Measurements from ENCODE around the gene CYGB.
A peak's percentile ranks its signal among the peaks of the same experiment; 100 is the strongest.

Gene CYGB

DNA sequence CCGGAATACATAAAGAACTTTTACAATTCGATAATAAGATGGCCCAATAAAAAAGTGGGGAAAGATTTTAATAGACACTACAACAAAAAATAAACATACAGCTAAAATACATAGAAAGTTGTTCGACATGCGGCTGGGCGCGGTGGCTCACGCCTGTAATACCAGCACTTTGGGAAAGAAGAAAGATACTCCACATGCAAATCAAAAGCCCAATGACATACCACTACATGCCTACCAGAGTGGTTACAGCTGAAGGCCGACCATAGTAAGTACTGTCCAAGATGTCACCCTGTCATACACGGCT lies 11.7 kb upstream of the CYGB start:
- DNase-seq: no peak

DNA sequence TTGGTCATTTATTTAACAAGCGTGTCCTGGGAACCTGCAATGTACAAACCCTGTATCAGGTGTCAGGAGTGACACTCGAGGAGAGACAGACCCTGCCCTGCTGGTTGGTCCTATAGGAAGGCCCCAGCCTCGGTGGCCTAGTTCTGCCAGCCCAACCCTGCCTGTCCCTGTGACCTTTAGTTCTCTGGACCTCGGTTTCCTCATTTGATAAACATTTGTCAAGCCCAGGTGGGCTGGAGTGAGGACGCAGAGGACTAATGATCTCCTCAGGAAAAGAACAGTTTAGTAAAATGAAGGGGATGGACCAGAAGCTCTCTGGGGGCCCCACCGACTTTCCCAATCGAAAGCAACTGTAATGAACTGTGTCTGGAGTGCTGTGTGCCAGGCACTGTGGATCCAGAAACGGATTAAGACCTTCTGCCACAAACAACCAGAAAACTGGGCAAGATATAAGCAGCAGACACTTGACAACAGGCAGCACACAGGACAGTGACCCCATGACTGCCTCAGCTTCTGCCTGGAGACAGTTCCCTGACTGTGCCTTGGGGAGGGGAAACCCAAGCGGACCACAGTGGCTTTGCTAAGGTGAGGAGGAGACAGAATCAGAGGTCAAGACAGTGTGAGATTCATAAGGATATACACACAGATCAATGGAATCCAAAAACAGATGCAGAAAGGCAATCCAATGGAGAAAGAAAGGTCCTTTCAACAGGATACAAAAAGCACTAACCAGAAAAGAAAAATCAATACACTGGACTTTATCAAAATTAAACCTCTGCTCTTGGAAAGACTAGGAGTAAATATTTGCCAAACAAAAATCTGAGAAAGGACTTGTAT lies 11.1 kb upstream of the CYGB start:
- DNase-seq: no peak

DNA sequence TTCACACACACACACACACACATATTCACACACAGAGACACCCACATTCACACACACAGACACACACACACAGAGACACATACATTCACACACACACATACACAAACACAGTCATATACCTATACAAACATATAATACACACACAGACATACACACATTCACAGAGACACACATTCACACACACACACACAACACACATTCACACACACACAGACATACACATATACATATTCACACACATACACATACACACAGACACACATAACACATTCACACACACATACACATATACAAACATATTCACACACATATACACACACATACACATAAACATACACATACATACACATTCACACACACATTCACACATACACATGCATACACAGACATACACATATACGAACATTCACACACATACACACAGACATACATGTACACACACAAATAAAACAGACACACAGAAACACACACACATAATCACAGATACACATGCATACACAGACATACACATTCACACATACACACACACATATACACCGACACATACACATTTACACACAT lies 10.2 kb upstream of the CYGB start:
- no peak for DNase-seq

DNA sequence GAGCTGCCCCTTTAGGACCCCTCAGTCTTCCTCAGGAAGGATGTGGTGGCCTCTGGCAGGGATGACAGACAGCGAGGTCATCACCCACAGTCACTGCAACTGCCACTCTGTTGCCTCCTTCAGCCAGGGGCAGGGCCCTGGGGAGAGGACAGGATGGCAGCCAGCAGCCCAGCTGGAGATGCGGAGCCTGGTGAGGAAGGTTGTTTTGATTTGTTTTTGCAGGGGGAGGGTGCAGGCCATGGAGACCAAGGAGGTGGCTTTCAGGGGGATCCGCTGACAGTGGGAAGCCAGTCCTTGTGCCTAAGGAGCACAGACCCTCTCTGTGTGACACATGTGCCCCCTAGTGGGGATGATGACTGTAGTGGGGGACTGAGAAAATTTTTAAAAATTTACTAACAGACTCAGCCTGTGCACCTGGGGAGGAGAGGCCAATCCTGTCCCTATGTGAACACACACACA lies 9.7 kb upstream of the CYGB start:
- DNase-seq: no peak

DNA sequence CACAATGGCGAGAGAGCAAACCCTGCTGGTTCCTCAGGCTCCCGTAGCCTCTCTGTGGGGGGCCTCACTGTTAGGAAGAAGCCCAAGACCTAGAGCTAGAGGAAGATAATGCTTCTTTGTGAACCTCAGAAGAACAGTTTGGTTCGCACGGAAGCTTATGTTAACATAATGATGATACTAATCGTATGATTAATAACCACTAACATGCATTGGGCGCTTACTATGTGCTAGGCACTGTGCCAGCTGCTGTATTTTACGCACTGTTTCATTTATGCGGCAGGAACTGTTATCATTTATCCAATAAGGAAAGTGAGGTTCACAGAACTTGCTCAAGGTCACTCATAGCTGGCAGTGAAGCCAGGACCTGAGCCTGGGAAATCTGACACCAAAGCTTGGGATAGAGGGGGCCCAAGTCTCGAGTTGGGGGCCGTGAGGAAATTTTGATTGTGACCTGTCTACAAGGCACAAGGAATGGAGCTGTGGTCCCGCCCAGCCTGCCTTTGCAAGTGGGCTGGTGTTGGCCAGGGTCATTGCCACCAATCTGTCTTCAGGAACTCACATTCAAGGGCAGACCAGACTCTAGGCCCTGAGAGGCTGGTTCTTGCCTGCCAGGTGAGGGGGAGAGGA lies 9.2 kb upstream of the CYGB start:
- no peak for DNase-seq

DNA sequence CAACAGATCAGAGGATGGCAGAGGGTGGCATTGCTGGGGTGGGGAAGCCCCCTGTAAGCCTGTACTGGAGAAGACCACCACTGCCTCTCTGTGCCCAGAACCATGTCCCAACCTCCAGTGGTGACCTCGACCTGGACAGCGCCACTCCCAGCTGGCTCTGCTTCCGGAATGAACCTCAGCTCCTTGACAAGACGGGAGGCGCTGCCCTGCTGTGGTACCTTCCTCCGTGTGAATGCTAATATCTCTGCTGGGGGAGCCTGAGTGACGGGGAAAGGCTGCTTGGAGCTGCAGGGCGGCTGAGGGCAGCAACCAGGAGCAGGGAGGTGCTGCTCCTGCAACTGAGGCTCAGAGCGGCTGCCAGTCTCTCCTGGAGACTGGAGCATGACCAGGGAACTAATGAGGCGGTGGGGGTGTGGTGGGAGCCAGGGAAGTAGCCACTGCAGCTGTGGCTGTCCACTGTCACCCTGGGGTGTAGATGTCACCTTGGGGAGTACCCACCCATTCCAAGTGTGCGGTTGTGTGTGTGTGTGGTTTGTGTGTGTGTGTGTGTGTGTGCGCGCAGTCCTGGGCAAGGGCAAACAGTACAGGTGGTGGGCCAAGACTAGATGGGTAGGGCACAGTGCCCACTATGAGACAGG lies 8.5 kb upstream of the CYGB start:
- no peak for DNase-seq

DNA sequence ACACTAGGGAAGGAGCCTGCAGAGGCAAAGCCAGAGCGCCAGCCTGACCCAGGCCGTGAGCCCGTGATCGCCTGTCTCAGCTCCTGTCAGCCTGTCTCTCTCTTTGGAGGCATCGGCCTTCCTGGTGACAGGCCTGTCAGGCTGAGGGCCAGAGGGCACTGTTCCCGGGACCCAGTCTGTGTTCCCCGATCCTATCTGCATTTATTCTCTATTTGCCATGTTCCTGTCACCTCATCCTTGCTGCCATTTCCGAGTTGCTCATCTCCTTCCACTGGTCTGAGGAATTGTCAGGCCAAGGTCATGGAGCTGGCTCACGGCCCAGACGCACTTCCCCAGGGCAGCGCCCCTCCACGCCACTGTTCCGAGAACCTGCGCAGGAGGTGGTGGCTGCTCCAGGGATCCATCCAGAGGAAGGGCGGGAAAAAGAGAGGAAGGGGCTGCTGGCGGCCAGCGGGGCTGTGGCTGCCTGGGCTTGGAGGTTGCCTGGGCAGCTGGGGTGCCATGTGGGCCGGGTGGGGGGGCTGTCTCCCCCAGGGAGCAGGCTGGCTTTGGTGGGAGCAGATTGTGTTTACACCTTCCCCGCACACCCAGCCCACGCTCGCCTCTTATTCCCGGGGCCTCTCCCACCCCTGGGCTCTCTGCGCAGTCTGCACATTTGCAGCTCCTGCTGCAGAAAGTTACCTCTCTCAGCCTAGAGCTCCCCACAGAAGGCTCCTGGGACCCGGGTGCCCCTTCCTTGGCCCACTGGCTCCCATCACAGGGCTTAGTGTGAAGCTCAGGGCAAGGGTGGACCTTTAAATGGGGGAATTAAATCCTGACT lies 7.2 kb upstream of the CYGB start:
- DNase-seq: no peak

DNA sequence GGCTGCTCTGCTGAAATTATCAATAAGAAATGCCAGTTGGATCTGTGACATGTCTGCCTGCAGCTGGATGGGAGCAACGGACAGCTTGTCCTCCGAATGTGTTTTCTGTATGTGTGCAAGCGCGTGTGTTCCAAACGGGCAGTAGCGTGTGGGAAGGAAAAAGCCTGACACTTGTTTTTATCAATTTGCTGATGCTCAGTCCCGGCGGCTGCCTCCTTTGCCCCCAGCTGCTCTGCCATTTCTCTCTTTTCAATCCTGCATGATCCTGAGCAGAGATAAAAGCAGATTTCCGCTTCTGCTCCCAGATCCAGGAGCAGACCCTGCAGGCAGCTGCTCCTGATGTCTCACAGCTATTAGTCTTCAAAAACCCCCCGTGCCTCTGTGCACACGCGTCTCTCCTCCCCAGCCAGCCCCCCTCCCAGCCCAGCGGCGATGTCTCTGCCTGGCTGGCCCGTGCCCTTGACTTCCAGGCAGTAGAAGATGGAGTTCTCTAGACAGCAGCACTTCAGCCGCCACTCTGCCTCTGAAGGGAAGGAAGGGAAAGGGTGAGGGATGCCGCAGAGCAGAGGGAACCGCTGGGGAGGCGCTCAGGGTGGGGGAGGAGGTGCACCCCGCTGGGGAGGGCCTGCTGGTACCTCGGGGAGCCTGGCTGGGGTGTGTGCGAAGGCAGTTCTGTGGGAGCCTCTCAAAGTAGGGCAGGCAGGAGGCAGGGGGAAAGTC lies 6.5 kb upstream of the CYGB start:
- DNase-seq: no peak

DNA sequence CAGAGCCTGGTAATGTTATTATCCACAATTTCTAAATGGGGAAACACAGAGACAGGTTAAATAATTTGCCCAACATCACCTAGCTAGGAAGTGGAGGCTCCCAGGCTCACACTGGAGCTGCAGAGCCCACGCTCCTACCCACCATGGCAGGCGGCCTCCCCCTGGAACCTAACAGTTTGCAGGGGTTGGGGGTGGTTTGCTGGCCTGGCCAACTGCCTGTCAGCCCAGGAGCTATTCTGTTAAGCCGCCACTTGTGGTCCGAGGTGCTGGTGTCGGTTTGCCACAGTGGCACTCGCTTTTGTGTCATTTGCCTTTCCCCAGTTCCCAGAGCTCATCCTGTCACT lies 5.9 kb upstream of the CYGB start:
- no peak for DNase-seq

DNA sequence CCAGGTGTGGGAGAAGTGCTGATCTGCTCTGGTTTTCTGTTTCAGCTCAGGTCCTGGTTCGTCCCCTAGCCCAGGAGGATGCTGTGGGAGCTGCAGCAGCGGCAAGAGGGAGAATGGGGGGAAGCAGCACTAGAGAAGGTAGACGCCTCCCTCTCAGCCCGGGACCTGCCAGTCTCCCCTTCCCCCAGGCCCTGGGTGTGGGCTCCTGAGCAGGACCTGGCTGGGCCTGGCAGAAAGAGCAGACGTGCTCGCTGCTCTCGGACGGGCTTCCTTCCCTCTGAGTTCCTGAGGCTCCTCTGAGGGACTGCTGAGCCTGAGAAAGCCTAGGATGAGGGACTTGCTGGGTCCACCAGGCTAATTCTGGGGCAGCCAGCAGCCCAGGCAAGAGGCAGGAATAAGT lies 5.5 kb upstream of the CYGB start:
- DNase-seq: no peak

DNA sequence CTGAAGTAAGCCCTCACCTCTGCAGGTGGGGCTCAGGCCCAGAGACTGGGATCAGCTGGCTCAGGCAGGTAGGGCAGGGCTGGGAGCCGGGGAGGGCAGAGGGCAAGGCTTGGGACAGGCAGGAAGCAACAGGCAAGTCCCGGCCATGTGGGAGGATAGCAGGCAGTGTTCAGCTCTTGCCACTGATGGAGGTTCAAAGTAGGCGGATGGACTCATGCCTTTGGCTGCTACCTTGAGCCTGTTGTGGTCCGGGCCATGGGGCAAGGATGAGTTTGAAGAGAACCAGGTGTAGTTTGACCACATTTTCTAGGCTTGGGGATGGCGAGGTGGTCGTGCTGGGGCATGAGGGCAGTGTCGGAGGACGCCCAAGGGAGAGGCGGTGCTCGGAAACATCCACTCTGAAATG lies 5.1 kb upstream of the CYGB start:
- DNase-seq: no peak

DNA sequence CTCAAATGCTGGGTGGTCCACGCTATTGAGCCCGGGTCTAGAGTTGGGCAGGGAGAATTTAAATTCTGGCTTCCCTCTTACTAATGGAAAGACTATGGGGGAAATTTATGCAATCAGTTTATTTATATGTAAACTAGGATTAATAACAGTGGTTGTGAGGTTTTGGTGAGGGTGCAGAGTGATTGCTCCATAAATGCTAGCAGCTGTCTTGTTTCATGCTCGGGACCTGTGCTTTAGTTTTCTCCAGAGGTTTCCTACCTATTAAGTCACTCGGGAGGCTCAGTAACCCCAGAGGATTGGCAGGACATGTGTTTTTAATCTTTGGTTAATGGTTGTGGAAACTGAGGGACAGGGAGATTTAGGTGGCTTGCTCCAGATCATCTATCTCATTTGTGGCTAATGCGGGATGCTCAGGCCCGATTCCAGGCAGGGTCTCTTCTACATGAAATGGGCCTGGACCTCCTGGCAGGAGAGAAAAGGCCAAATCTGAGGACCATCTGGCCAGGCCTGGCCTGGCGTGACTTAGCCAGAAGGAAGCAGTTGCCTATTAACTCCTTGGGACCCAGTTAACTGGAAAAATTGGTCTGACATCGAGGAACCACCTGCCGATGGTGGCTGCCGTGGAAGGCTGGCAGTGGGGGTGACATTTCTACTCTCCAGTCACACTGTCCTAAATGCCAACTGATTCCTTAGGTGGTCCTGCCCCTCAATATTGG lies 4.4 kb upstream of the CYGB start:
- DNase-seq: no peak

DNA sequence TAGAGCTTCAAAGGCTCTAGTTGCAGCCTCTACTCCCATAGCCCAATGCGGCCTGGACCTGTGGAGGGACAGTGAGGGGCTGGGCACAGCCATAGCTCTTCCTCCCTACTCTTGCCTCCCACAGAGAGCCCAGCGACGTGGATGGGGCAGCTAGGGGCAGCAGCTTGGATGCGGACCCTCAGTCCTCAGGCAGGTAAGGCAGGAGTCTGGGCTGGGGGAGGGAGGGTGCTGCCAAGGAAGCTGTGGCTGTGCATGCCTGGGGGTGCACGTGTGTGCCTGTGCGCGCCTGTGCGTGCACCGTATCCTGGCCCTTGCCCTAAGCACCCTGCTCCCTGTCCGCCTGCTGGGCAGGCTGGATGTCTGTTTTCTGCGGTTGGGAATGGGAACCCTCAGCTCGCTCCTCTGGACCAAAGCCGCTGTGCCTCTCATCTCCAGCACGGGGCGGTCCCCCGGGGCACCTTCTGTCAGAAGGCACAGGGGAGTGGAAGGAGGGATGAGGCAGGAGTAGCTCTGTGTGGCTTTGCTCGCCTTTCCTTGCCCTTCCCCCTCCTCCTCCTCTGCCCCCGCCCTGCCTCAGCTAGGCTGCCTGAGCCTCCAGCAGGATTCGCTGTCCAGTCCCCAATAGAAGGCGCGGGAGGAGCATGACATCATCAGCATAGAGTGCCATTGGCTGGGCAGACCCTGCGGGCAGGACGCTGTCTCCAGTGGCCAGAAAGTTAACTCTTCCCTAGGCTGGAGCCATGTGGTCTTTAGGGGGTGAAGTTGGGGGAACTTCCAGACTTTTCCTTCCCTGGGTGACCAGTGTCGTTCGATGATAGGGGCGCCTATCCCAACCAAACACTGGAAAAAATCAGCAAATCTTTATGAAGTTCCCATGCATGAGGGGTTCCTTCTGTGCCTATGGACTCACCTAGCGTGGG lies 3.1 kb upstream of the CYGB start:
- DNase-seq: peak; percentile 81

DNA sequence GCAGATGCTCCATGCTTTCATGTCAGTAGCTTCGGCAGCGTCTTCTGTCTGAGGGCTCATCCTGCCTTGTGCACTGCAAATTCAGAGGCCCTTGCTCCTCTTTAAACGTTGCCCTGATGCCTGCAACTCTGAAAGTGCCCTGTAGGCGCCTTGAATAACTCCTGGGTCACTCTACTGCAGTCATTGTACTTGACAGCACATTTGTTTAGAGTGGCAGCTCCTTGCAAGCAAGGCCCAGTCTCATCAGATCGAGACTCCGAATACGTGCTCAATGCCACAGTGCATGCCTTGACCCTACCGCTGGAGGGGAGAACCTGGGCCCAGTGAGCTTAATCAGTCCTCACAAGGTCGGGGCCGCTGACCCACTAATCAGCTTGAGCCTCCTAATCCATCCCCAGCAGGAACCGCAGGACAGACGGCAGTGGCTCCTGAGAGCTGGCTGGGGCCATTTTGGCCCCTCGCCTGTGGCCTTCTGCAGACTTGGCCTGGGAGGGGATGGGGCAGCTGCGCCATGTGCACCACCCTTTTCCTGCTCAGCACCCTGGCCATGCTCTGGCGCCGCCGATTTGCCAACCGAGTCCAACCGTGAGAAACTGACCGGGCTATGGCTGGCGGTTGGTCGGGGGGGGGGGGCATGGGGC lies 2.2 kb upstream of the CYGB start, which contains the start of gene PRCD:
Gene PRCD (plus strand): TSS at position 414 of the 641 bp plus-strand sequence. CDS start 98 bp downstream, at position 512.
- DNase-seq: no peak

DNA sequence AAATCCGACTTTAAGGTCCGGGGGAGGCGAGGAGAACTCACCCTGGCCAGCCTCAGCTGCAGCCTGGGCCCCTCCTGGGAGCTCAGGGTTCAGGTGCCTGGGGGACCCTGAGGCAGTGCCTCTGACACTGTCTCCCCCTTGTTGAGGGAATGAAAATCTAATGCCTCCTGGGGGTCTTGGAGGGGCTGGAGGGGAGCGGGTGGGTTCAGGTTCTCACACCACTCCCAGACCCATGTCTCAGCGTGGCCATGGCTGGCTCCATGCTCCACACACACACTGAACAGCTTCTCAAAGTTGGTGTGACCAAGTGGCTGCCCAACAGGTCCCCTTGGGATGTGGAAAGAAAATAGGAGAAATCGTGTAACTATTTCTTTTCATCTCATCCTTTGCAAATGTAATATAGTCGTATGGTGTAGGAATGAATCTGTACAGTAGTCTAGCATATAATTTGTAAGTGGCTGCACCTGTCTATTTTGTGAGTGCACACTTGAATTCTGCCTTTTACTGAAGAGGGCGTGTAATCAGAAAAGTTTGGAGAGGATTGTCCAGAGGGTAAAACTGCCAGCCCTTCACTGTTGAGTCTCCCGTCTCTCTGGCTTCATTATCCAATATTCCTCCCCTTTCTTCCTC lies 1.5 kb upstream of the CYGB start:
- DNase-seq: no peak

DNA sequence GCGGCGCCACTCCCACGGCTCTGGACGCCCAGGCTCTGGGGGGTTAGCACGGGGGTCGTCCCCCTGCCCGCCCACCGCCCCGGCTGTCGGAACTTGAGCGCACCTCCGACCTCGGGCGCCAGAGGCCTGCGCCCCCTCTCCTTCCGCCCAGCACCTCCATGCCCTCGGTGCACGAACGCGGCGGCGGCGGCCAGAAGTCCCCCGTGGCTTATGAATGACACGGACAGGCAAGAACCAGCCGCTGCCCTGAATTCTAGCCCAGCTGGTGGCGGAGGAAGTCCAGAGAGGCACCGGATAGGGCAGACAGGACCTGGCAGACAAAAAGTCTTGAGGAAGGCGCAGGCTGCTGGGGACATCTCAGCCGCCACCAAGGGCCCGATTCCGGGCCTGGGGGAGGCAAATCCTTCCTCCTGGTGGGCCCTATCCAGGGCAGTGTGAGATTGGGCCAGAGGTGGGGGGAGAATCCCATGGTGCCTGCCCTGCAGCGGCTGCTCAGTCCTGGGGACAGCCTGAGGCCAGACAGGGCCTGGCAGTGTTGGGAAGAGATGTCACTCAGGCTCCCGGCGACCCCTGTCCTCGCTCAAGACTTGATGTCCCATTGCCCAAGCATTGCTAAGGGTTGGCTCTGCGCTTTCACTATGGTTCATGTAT lies 897 bp upstream of the CYGB start:
- no peak for DNase-seq

DNA sequence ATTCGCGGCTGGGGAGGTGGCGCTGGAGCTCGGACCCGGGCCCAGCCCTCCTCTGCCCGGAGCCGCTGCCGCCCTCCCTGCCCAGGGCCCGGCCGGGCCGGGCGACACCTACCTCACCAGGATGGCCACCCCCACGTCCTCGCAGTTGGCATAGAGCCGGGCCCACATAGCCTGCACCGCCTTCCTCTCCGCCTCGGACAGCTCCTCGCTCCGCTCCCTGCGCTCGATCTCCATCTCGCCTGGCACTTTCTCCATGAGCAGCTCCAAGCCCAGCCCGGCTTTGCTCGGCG lies 276 bp downstream of the CYGB start:
- no peak for DNase-seq

DNA sequence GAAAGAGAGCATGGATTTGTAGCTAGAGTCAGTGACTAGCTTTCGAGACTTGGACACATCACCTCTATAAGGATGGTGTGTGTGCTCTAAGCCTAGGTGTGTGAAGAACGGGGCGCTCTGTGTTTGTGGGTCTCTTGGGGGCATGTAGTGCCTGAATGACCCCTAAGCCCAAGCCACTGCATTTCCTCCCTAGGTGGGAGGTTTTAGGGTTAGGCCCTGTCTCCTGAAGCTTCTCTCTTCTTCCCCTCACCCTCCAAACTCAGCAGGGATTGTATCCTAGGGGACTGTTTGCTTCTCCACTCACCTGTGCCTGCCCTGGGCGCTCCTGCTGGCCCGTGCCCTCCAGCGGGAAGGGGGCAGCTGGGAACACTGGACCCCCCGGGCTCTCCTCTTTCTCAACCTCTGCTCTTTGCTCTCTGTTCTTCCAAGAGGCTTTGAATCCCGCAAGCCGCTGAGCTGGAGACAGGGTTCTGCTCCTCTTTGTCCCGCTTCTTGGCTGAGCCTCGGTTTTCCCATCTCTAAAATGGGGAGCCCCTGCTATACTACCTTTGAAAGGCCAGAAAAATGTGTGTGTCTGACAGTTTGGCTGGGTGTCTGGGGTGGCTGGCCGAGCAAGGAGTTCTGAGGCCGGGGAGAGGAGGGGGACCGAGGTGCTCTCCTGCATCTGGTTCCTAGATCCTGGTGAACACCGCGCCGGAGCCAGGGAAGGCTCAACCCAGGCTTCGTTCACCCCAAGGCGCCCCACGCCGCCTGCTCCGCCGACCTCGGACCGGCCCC lies 810 bp downstream of the CYGB start:
- DNase-seq: no peak

All from NCI-H1048 (cell line).